HL-60 (cell line): ENCODE measurements around the gene NR3C2.

Experiments used
- DNase-seq, 2 experiments: peaks; one replicate each; pipeline ENCODE4 v3.0.0-alpha.2; 2010 to 2020; ENCODE audit warnings: low read depth in 1 of 2, low spot score in 1 of 2
- H3K27ac ChIP-seq: fragments of 250-450 bp; sonication (Bioruptor Pico); replicated peaks from 2 replicates; pipeline ENCODE4 v1.5.1; 2020; ENCODE audit warnings: mild to moderate bottlenecking, moderate library complexity
- H3K27me3 ChIP-seq: fragments of 250-450 bp; sonication (Bioruptor Pico); 2 replicates; pipeline ENCODE4 v1.5.1; 2021; ENCODE audit warnings: mild to moderate bottlenecking, moderate library complexity; ENCODE audit not compliant: insufficient read depth, poor library complexity, severe bottlenecking
- H3K4me3 ChIP-seq: replicated peaks from 2 replicates; pipeline ENCODE4 v1.5.1; 2011; ENCODE audit warnings: mild to moderate bottlenecking, control low read depth, low read length; ENCODE audit not compliant: insufficient read depth
- CTCF ChIP-seq: IDR thresholded peaks from one replicate; pipeline ENCODE4 v1.5.1; 2011; ENCODE audit warnings: low read length, control low read depth, inconsistent platforms; ENCODE audit not compliant: insufficient read depth
- GABPA ChIP-seq: IDR thresholded peaks from 2 replicates; pipeline ENCODE4 v1.6.1; 2012; ENCODE audit warnings: low read depth
- POLR2AphosphoS5 ChIP-seq: IDR thresholded peaks from 2 replicates; pipeline ENCODE4 v1.6.1; 2012; ENCODE audit warnings: low read depth
- REST ChIP-seq: IDR thresholded peaks from 2 replicates; pipeline ENCODE4 v1.6.1; 2012; ENCODE audit warnings: low read depth; ENCODE audit not compliant: insufficient replicate concordance
- SPI1 ChIP-seq: IDR thresholded peaks from 2 replicates; pipeline ENCODE4 v1.6.1; 2012; ENCODE audit warnings: low read depth, mild to moderate bottlenecking, borderline replicate concordance

NR3C2 gene

GRCh38 chr4:148044089-148044911 is 397.9 kb downstream of the NR3C2 start:
- no peak for DNase-seq
- no peak overlapping the region for H3K27ac ChIP-seq
- no peaks in the 10 kb centered on the region for H3K27me3 ChIP-seq
- no peak overlapping the region for H3K4me3 ChIP-seq
- TF ChIP-seq CTCF (no peak), GABPA (no peak), SPI1 (no peak), REST (no peak), POLR2AphosphoS5 (no peak)

- no peak for TF ChIP-seq REST
- TF ChIP-seq CTCF, result no peak
- TF ChIP-seq POLR2AphosphoS5, result no peak
- TF ChIP-seq GABPA, result no peak
- TF ChIP-seq SPI1, result no peak
- no peaks in the 10 kb centered on the region for H3K27me3 ChIP-seq
- no peak overlapping the region for H3K4me3 ChIP-seq
These were observed 400.4 kb downstream of the NR3C2 start for GRCh38 chr4:148041606-148042329.

GRCh38 chr4:148034813-148035212 is 407.4 kb downstream of the NR3C2 start:
- Histone ChIP-seq H3K27ac (no peak overlapping the region), H3K27me3 (no peaks in the 10 kb centered on the region), H3K4me3 (no peak overlapping the region)
- no peak for DNase-seq
- TF ChIP-seq POLR2AphosphoS5 (no peak), CTCF (no peak), GABPA (no peak), REST (no peak), SPI1 (no peak)

More at GRCh38 chr4:148041606-148042329, 400.4 kb downstream of the NR3C2 start:
- no peak overlapping the region for H3K27ac ChIP-seq
- DNase-seq, result no peak
